GM15510 (cell line): ENCODE data around the gene GPR17.

ENCODE experiments used
- POLR2A ChIP-seq: IDR thresholded peaks from 3 replicates; pipeline ENCODE4 v1.6.1; 2011; ENCODE audit warnings: borderline replicate concordance; ENCODE audit not compliant: insufficient read length; ENCODE audit errors: extremely low read depth

Gene GPR17

DNA sequence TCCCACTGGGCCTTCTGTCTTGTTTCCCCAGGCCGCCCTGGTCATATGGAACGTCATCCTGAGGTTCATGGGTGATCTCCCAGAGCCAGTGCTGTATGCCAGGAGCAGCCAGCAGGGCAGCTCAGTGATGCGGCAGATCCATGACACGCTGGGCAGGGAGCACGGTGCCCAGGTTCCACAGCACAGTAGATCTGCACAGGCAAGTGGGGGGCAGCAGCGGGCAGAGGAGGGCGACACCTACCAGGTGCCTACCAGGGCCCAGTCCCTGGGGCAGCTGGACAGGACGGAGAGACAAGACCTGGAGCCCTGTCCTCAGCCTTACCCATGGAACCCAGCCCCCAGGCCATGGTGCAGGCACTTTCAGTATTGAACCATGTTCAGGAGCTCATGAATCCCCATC, 36.1 kb upstream of the GPR17 start:
- TF ChIP-seq POLR2A: no peak

DNA sequence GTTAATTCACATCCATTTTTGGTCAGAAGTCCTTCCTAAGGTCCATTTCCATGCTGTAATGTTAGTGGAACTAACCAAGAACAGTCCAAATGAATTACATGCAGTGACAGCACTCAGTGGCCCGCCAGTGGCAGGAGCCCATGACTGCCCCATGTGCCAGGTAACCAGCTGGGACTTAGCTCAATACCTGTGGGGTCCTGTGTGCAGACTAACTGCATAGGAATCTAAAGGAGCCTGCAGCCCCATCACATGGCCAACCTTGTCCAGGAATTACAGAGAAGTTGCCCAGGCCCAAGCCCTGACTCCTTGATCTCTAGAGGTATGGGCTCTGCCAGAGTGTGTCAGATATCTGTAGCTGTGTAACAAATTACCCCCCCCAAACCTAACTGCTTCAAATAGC, 35.4 kb upstream of the GPR17 start:
- no peak for TF ChIP-seq POLR2A

DNA sequence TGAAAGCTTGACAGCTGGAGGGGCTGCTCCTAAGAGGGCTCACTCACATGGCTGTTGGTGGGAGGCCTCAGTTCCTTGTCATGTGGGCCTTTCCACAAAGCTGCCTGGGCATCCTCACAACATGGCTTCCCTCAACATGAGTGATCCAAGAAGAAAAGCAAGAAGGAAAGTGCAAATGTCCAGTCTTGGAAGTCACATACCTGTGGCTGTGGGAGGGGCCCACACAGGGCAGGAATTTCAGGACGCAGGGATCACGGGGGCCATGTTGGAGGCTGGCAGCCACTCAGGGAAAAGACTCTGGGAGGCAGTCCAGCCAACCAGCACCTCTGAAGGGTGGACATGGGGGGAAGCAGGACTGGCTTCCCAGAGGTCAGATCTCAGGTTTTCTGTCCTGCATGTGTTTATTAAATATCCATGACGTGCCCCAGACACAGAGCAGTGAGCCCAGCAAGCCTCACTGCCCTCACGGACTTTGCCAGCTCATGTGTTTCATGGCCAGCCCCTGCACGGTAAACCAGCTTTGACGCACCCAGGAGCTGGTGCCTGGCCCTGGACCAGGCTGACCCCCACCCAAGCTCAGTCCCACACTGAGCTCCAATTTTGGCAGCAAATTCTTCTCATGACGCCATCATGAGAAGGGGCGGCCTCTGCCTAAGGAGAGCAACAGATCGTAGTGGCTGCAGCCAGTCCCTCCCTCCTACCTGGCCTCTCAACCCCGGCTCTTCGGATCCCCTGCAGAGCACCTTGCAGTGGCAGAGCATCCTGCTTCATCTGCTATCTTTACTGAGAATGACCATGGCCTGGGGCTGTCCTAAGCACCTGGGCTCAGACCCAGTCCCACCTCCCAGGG, 34.7 kb upstream of the GPR17 start:
- TF ChIP-seq POLR2A: no peak

DNA sequence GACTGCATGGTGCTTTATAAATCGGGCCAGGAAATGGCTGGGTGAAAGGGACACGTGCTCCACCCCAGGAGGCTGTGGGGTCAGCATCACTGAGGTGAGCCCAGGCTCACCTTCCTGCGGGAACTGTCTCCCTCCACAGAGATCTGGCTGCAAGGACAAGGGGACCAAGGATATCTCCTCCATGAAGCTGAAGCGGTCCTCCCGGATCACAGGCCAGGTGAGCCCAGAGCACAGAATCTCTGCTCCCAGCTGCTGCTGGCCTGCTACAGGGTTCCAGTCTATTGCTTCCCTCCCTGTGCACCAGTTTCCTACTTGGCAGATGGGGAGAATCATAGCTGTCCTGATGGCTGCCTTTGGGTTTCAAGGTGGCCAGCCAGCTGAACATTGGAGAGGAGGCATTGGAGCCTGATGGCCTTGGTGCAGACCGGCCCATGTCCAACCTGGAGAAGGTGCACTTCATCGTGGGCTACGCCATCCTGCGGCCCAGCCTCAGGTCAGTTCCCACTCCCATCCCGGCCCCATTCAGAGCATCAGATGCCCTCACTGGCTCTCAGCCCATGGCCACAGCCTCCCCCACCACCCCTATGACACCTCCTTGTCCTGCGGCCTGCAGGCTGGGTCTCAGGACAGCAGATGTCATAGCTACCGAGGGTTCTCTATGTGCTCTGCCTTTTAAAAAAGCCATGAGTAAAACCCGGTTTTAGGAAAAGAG, 33.7 kb upstream of the GPR17 start:
- no peak for TF ChIP-seq POLR2A

DNA sequence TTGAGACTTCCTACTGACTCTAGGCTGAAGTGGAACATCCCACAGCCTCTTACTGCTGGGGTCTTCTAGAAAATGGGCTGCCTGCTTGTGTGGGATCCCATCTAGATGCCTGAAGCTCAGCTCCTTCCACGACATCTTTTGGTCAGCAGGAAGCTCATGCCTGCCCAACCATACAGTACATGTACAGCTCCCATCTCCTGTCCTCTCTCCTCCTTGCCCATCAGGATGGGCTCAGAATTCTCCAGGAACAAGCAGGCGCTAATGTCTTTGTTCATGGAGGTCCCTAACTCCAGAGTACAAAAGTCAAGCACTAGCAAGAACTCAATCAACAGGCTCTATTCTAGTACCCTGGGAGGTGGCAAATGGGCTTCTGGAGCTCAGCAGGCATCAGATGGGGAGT, 31.7 kb upstream of the GPR17 start:
- TF ChIP-seq POLR2A: no peak

DNA sequence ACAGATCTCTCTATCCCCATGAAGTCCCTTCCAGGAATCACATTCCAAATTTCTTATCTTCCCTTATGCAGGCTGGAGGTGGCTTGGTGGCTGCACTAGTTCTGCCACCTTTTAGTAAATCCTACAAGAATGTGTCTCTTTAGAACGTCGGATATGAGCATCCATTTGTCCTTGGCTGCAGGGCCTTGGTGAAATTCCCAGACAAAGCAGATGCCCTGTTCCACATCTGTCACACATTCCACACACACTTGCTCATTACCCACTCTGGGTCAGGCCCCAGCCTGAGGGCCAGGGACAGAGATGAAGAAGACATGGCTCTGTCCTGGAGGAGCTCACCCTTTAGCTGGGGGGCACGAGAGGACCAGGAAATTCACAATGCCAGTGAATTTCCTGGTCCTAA, 31.2 kb upstream of the GPR17 start:
- no peak for TF ChIP-seq POLR2A

DNA sequence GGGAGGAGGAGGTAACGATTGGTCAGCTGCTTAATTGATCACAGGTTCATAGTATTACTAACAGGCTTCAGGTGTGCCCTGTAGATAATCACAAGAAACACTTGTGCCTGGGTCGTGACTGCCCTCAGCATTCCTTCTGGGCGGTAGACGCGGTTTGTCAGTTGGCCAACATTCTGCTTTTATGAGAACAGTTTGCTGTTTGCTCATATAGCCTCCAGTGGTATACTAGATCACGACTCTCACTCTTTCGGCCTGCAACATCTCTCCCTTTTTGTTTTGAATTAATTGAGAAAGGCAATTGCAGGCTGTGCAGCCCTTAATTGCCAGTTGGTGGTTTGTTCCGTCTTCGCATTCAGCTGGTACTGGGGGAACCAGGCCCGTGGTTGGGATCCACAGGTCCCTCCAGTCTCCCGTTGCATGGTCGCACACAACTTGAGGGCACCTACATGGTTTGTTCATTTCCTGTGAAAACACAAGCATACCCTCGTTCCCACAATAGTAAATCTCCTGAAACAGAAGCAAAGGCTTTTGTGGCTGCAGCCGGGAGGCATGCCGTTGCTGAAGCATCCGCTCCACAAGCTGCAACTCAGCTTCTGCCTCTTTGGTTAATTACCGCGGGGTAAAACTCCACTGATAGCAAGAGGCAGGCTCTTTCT, 30.3 kb upstream of the GPR17 start:
- no peak for TF ChIP-seq POLR2A

DNA sequence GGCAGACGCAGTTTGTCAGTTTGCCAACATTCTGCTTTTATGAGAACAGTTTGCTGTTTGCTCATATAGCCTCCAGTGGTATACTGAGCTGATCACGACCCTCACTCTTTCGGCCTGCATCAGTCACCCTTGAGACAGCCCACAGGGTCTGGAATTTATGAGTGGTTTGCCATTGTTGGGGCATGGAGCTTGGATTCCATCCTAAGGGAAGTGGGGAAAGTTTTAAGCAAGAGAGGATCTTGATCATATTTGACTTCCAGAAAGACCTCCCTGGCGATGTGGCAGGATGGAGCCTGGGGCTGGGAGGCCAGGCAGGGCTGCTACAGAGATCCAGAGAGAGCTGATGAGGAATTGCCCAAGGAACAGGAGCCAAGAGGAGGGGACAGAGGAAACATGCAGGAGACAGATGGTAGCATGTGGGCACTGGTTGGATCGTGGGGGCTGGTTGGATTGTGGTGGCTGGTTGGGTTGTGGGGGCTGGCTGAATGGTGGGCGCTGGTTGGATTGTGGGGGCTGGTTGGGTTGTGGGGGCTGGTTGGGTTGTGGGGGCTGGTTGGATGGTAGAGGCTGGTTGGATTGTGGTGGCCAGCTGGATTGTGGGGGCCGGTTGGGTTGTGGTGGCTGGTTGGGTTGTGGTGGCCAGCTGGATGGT, 27.3 kb upstream of the GPR17 start:
- TF ChIP-seq POLR2A: no peak

DNA sequence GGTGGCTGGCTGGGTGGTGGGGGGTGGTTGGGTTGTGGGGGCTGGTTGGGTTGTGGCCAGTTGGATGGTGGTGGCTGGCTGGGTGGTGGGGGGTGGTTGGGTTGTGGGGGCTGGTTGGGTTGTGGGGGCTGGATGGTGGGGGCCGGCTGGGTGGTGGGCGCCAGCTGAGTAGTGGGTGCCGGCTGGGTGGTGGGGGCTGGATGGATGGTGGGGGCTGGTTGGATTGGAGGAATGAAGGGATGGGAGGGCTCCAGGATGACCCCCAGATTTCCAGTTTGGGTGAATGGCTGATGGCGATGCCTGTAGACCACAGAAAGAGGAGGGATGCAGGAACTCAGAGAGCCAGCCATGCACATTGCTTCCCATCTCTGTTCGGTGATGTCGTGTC, 26.8 kb upstream of the GPR17 start:
- TF ChIP-seq POLR2A: no peak

DNA sequence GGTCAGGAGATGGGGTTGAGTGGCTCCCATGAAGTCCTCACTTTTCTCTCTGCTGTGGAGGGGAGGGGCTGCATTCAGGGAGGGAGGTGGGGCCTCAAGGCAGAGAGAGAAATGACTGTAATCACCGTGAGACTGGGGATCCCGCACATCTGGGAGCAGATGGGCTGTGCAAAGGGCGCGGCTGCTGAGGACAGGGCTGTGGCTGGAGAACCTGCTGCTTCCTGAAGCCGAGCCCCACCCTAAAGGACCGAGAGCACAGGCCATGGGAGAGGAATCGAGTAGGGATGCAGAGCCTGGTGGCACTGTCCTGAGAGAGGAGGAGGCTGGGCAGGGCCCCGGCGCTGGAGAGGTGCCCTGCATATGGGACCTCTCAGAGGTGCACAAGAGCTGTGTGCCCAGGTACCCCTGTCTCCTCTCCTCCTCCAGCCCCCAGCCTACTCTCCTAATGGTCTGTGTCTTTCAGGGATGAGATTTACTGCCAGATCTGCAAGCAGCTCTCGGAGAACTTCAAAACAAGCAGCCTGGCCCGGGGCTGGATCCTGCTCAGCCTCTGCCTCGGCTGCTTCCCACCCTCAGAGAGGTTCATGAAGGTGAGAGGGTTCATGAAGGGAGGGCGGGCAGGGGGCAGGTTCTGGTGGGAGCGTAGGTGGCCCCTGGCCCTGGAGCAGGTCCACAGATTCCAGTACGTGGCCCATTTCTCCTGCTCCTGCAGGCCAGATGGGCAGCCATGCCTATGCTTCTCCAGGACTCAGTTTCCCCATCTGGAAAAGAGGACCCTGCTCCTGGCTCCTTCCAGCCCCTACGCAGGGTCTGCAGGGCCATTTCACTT, 25.9 kb upstream of the GPR17 start:
- no peak for TF ChIP-seq POLR2A

DNA sequence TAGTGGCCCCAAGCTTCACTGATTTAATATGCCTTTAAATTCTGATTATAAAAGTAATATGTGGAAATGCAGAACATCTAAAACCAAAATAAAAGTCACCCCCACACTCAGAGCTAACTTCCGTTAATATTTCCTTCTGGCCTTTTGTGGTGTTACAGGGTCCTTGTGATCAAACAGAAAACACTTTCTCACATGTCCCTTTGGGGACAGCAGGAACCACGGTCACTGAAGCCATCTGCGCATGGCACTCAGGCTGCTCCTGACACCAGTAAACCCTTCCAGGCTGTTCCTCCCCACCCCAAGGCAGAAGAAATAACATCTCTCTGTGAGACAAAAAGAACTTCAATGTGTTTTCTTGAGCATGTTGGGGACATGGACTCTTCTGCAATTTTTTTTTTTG, 25.1 kb upstream of the GPR17 start:
- TF ChIP-seq POLR2A: no peak

DNA sequence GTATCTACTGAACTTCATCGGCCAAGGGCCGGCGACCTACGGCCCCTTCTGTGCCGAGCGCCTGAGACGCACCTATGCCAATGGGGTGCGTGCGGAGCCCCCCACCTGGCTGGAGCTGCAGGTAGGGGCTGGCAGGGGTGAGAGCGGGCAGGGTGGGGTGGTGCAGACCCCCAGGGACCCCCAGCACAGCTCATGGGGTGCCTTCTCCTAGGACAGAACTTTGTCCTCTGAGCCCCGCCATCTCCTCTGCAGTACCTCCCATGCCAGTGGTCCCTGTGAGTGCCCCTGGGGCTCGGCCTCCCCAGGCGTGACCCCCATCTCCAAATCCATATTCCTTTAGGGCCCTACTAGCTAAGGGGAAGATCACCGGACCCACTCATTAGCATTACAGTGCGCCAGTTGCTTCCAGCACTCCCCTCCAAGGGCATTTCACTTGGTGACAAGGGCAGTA, 23.9 kb upstream of the GPR17 start:
- TF ChIP-seq POLR2A: no peak

DNA sequence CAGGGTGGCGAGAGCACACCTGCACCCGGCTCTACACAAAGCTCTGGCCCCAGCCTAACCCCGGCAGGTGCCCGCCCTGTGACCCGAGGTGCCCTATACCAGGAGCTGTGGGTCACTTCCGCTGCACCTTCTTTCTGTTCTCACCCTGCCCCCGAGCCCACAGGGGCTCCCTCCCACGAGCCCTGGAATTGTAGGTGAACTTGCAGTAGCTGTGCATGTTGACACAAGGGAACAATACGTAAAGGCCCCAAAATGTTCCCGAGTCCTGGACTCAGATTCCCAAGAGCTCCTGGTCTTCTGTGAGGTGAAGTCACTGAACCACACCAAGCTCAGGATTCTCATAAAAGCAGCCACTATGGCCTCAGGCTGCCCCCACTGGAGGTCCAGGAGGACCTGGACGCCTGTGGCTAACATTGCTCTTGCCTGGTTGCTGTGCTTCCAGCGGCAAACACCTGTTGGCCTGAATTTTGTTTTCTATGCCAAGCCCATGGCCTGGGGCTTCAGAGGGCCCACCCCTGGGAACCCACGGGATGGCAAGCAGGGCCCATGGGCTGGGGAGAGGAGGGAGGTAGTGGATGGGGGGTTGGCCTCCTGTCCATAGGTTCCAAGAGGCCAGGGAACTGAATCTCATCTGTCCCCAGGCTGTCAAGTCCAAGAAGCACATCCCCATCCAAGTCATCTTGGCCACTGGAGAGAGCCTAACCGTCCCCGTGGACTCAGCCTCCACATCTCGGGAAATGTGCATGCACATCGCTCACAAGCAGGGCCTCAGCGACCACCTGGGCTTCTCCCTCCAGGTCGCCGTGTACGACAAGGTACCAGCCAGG, 23.2 kb upstream of the GPR17 start:
- no peak for TF ChIP-seq POLR2A
